HL-60 (cell line): ENCODE data around the gene RNF40.

ENCODE experiments used
- POLR2AphosphoS5 ChIP-seq: IDR thresholded peaks from 2 replicates; pipeline ENCODE4 v1.6.1; 2012; ENCODE audit warnings: low read depth
- TF ChIP-seq, protein P1 (sequence below): IDR thresholded peaks from one replicate; pipeline ENCODE4 v1.5.1; 2011; ENCODE audit warnings: low read length, control low read depth, inconsistent platforms; ENCODE audit not compliant: insufficient read depth

- TF ChIP-seq, protein P1, sequence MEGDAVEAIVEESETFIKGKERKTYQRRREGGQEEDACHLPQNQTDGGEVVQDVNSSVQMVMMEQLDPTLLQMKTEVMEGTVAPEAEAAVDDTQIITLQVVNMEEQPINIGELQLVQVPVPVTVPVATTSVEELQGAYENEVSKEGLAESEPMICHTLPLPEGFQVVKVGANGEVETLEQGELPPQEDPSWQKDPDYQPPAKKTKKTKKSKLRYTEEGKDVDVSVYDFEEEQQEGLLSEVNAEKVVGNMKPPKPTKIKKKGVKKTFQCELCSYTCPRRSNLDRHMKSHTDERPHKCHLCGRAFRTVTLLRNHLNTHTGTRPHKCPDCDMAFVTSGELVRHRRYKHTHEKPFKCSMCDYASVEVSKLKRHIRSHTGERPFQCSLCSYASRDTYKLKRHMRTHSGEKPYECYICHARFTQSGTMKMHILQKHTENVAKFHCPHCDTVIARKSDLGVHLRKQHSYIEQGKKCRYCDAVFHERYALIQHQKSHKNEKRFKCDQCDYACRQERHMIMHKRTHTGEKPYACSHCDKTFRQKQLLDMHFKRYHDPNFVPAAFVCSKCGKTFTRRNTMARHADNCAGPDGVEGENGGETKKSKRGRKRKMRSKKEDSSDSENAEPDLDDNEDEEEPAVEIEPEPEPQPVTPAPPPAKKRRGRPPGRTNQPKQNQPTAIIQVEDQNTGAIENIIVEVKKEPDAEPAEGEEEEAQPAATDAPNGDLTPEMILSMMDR, result no peak
- TF ChIP-seq POLR2AphosphoS5, result no peak
Observed at GRCh38 chr16:30721167-30721566, 41.0 kb upstream of the RNF40 start.
